ENCODE results near the gene MAPKAPK2.

MAPKAPK2 gene

DNA sequence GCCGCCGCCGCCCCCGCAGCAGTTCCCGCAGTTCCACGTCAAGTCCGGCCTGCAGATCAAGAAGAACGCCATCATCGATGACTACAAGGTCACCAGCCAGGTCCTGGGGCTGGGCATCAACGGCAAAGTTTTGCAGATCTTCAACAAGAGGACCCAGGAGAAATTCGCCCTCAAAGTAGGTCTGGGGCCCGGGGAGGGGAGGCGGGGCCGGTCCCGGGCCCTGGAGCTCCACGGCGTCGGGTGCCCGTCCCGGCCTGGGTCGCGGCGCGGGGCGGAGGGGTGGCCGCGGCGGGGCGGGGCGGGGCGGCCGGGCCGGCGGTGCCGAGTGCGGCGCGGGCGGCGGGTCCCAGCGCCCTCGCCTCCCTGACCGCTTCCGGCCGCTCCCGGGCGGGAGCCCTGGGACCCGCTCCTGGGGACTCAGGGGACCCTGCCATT is 646 bp downstream of the MAPKAPK2 start:
- no peak for DNase-seq

DNA sequence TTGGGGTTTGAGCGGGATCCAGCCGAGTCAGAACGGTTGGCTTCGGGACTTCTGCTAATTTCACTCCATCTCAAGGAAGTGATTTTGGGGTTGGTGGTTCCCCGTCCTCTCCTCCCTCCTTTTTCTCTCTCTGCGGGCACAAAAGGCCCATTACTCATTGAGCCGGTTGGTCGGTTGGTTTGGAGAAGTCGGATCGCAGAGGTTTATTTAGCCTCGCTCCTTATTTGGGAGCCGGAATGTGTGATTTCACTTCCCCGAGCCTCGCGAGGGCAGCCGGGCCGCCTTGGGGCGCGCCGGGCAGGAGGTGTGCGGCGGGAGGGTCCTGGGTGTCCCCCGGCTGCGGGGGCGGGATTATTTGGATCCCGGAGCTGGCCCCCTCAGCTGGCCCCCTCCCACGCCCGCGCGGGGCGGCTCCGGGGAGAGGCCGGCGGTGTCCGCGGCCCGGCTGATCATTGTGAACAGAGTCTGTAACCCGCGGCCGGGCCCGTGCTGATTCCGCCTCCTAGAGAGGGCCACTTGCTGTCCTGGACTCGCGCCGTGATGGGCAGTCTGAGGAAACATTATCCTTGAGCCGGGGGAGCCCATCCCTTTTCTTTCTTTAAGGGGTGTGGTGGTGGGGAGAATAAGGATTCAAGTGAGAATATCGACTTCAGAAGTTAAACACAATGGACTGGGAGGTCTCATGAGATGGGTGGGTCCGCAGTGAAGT is 1.2 kb downstream of the MAPKAPK2 start:
- DNase-seq, result peak; percentile 28

DNA sequence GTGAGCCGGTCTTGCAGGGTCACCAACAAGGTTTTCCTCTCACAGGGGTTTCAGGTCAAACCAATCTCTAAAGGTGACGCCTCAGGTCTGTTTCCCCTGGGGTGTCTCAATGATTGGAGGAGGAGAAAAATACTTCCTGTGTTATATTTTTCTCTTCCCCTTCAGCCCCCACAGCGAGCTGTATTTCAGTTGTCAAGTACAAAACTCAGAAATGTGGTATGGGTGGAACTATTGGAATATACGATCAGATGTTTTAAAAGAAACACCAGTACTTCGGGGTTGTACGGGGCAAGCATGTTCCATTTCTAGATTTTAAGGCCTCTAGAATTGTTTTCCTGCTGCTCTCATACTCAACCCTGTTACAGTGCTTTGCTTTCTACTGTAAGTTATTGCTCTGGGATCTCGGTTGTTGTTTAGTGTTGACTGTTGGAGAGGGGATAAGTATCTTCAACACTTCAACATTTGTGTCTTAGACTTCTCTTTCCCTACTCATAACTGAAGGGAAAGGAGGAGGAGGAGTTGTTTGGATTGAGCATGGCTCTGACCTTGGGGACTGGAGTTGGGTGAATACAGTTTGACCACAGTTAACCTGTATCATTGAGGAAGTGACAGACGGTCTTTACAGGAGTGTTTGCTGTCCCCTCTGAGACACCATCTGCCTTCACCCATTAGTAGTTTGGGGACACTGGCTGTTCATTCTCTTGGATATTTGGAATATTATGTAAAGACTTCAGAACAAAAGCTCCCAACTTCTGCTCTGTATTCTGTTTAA is 2.0 kb downstream of the MAPKAPK2 start:
- peak; percentile 45 for DNase-seq

DNA sequence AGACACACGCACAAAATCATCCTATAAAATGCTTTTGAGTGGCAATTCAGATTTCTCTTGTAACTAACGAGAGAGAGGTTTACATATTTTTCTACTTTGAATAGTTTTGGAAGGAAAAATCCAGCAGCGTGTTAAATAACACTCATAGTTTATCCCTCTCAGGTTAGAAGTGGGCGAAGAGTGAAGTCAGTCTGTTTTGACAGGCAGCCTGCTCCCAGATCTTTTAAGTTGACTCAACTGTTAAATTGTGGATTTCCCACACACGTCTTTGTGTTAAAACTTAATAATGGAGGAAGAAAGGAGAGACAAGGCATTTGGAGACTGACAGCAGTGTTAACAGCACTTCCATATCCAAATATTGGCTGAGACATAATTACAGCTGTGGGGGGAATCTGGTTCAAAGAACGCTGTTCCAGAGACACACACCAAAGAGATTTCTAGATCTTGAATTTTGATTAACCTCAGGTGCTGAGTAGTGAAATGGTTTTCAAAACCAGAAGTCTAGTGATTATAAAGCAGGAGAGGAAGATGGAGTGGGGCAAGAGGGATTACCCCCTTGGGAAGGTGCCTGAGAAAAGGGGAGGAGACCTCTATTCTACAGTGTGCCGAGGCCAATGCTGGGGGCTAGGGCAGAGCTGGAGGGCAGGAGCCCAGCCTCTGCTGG is 2.7 kb downstream of the MAPKAPK2 start:
- DNase-seq, result no peak

DNA sequence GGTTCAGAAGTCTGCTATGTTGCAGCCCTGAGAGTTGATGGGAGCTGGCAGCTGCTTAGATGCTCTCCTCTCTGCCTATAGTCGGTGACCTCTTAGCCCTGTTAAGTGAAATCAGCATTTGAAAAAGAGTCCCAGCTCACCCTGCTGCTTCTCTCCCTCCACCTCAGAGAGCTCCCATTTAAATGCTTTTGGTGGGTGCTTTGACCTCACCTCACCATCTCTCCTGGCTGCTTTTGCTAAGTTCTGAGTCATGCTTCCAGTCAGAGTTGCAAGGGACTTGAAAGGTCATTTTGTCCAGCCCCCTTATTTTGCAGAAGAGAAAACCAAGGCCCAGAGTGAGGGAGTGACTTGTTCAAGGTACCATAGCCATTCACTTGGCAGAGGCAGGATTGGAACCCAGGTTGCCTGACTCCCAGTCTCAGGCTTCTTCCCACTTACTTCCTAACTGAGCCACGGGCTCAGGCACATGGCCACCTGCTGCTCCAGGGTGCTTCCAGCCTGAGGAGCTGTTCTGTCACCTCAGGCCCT is 3.3 kb downstream of the MAPKAPK2 start:
- no peak for DNase-seq

DNA sequence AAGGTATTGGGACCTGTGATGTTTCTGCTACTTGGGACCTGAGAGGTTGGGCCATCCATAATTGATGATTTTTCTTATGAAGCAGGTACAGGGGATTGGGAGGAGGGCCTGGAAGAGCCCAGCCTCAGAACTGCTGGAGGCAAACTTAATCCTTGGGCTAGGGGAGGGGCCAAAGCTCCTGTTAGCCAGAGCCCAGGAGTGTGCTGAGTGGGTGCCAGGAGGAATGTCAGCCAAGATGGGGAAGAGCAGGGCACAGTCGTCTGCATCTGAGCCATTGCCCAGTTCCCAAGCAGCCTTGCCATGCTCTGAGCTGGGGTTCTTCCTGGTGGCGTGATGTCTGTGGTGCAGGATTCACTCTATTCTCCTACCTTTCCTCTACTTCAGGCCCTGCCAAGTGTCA is 5.8 kb downstream of the MAPKAPK2 start:
- DNase-seq, result no peak

DNA sequence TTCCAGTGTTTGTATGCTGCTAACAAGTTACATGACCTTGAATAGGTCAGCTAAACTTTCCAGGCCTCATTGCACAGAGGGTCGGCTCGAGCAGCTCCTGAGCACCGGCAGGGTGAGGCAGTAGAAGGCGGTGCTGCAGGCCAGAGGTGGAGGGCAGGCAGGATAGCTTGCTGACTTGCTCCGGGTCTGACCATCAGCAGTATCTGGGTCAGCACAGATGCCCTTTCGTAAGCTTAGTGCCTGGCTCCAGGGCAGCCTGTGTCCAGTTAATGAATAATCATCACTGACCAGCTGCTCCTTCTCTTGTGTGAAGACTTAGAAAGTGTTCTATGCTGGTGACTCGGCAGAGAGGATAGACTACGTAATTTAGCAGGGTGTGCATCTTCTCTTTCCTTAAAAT is 6.9 kb downstream of the MAPKAPK2 start:
- DNase-seq, result no peak

DNA sequence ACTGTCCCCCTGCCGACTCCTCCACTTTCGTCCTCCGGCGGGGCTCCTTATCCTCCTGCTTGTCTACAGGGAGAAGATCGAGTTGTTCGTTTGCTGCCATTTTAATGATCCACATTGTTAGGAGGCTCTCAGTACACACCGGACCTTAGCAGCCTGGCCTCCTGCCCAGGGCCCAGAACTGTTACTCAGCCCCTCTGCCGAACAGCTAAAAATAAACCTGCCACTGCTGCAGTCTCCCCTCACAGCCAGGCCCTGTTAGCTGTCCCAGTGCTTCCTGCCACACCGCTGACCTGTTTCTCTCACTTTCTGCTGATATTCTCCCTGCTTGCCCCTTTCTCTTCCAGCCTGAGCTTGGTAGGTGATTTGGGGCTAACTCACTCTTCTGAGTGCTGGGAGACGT is 8.3 kb downstream of the MAPKAPK2 start:
- no peak for DNase-seq

DNA sequence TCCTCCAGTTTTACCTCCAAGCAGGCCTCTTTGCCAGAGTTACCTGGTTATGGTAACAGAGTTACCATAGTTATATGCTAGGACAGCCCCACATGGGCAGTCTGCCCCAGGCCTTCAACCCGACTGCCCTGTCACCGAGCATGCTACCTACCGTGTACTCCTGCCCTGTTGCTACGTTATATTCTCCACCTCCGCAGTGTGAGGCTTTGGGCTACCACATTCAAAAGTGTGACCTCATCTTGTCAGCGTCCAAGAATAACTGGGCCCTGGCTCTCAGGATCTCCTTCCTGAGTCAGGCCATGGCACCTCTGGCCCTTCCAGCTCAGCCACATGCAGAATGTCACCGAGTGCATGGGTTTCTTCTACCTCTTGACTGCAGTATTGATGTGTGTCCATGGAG is 8.9 kb downstream of the MAPKAPK2 start:
- DNase-seq, result no peak

DNA sequence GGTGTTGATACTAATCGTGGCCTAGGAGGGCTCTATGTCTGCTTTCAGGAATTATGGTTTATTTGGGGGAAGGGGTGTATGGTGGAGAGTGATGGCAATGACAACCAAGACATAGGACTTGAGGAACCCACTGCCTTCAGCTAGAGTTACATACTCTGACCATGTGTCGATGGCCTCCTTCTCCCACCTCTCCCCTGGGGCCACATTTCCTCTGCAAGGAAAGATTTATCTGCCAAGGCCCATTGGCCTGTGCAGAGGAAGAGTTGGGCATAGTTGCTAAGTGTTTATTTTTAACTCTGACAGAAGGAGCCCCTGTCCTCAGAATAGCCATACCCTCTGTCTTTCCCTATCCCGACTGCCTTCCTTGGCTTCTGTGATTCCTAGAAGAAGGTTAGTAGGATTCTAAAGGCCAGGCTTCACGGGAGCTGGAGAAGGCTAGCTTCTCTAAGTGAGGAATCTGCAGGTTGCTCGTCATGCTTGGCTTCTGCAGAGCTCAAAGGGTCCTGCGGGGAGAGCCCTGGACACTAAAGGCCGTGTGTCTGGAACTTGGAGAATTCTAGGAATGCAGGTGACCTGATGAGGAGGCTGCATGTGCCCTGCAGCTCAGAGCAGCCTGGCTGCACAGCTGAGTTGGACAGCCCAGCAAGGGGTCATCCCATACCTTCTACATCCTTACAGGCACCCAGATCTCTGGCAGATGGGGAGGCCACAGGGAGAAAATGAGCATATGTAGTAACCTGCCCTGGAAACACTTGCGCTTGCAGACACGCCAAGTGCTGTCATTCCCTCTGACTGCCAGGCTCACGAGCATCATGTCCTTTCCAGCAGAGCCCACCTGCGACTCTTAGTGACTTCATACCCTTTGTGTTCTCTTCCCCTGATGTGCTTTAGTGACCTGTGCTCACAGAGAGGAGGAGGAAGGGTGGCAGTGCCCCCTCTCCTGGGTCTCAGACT is 9.7 kb downstream of the MAPKAPK2 start:
- DNase-seq, result no peak

DNA sequence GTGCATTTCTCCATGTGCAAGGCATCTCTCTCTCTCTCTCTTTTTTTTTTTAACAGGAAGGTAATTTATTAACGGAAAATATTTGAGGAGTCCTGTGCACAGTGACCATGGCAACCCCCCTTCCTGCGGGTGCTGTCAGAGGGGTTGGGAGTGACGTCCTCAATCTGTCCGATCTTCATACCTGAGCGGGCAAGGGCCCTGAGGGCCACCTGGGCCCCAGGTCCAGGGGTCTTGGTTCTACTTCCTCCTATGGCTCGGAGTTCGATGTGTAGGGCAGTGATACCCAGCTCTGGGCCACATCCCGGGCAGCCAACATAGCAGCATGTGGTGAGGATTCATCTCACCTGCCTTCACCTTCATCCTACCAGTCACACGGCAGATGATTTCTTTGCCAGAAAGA is 11.0 kb downstream of the MAPKAPK2 start:
- DNase-seq, result no peak

DNA sequence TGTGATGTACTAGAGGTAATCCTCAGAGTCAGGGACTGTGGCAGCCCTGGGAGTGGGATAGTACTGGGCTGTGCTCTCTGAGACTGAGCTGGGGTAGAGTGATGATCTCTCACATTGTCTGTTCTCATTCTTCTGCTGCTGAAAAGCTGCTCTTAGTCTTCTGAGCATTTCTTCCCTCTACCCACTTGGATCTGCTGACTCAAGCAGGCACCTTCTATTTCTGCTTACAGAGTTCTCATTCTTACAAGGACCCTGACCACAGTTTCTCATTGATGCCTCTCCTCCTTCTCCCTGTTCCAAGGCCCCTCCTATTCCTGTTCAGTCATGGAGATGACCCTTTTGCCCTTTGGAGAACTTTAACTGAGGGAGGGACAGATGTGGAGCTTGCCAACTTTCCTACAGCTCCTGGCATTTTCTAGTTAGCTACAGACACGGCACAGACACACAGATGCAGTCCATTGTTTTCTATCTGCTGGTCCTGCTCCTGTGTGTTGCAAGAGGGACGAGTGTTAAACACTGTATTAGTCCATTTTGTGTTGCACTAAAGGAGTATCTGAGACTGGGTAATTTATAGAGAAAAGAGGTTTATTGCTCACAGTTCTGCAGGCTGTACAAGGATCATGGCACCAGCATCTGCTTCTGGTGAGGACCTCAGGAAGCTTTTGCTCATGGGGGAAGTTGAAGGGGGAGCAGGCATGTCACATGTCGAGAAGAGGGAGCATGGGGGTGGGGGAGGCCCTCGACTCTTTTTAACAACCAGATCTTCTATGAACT is 12.3 kb downstream of the MAPKAPK2 start:
- DNase-seq, result no peak

DNA sequence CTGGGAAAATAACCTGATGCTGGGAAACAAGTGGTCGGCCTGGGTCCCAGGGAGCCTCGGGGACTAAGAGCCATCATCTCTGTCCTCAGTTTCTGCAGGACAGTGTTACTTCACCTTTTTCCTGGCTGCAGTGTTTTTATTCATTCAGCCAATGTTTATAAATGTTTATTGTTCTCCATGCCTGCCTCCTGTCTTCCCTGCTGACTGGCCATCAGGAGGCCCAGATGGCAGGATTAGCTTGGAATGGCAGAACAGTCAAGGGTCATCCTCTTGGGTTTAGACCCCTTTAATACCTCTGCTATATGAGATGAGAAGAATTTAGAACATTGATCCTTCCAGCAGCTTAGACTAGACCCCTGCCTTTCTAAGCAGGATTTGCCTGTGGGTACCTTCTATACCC is 13.3 kb downstream of the MAPKAPK2 start:
- no peak for DNase-seq

DNA sequence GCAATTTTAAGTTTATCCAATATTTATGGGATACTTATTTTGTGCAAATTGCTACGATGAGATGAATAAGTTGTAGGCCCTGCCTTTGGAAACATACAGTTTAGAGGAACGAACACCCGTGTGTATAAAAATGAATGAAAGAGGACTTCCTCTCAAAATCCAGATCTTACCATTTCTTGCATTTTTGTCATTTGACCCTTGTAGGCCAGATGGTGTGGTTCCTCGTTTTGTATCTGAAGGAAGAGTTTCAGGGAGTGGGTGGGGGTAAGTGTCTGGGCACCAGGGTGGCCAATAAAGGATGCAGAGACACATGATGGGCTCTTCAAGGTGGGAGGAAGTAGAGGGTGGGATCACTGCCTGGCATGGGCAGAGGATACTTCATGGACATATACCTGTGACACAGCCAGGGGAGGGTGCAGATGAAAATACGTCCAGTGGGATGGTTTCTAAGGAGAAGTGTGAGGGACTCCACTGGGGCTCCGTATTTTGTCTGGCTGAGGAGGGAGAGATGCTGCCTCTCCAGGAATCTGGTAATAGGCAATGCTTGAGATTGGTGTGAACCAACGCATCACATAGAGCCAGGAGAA is 14.4 kb downstream of the MAPKAPK2 start:
- no peak for DNase-seq

DNA sequence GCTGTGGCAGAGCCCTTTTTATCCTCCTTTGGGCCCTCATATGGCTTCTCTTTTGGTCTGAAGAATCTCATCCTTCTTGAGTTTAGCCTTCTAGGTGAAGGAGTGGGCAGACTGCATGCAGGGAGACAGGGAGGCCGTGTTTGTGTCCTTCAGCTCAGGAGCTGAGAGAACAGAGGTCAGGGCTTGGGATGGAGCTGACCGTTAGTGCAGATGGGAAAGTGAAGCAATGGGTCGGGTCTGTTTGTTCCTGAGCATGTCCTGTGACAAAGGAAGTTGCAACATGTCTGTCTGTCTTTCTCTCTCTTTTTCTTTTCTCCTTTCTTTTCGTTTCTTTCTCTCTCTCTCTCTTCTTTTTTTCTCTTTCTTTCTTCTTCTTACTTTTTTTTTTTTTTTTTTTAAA is 14.9 kb downstream of the MAPKAPK2 start:
- no peak for DNase-seq

DNA sequence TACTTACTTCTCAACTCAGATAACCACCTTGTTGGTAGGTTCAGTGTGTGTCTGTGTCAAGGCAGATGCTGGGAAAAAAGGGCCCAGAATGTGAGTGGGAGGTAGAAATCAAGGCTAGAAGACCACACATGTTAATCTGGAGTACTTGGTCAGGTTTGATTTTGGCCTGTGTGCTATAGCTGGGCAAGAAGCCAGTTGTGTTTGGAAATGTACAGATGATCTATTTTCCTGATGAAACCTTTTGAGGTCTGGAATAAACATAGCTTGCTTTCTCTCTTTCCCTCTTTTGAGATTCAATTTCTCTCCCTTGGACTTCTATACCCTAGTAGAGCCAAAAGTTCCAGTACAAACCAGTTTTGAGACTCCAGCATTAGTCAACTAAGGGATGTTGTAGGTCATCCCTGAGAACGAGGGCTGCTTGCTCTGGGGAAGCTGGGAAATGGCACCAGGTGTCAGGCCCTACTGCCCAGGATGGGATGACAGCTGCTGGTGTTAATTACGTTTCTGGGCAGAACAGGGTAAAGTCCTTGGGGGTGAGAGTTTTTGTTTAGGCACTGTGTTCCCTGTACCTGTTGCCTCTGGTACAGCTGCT is 15.8 kb downstream of the MAPKAPK2 start:
- peak; percentile 91 for DNase-seq

DNA sequence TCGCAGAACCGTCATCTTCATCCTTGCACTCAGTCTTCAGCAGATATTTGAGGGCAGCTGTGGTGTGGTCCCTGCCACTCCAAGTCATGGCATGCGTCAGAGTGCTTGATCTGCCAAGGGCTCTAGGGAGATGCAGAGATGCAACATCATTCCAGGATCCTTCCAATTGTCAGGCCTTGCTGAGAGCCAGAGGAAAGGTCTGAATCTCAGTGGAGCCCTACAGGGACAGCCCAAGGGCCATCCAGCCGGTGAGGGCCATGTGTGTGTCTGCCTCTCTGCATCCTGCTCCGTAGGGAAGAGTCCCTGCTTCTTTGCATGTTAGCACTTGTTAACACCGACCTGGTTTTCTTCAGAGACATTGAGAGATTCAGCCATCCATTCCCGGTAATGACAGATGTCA is 17.6 kb downstream of the MAPKAPK2 start:
- peak; percentile 29 for DNase-seq

DNA sequence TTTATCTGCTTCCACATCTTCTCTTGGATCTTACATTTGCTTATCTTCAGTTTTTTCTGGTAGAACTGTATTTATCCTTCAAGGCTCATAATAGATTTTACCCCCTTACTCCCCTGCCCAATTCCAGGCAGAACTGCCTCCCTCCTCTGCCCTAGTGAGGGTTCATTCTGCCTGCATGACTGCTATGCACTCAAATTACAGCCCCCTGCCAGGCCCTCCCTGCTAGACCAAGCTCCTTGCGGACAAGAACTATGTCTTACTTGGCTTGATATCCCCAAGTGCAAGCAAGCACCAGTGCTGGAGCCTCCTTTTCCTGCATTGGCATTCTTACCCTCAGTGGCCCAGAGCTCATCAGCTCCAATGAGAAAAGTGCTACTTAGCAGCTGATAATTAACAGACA is 18.1 kb downstream of the MAPKAPK2 start:
- peak; percentile 29 for DNase-seq

DNA sequence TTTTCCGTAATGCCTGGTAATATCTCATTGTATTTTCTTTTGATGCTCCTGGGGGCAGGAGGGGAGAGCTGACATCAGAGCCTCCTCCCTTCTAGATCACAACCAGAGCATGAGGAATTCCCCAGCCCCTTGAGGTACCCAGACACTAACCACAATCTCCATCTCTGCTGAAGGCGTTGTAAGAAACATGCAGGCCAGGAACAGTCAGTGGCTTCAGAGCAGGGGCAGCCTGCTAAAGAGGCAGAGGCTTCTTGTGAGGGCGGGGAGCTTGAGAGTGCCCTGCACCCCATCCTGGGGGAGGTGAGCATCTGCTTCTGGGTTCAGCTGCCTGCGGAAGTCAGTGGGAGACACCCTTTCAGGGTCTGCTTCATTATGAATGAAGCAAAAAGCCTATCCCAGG is 19.0 kb downstream of the MAPKAPK2 start:
- DNase-seq, result no peak

DNA sequence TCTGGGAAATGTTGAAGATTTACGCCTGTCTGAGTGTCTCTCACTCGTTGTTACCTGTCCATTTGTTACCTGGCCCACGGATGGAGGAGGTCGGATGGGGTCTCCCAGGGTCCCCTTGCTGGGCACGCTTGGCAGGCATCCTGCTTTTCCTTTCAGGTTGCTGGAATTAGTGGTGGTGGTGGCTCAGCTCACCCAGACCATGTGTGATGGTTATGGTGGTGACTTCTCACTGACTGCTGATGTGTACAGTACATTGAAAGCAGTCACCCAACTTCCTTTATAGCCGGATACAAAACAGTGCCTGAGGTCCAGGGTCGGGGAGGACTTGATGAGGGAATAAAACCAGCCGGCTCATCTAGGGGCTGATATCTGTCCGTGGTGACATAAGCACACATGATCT is 19.5 kb downstream of the MAPKAPK2 start:
- no peak for DNase-seq

DNA sequence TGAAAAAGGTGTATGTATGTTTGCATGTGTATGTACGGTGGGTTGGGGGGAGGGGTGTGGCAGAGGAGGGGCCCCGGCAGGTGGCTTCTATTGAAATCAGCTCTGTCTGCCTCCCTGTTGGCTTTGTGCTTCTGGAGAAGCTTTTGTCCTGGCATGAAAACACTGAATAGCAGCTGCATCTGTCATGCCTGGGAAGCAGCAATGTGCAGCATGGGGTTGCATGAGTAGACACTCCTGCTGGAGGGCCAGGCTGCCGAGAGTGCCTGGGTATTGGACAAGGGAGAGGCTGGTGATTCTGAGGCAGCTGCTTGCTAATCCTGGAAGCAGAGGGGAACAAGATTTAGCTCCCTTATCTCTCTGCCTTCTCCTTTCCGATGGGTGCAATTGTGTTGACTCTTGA is 20.5 kb downstream of the MAPKAPK2 start:
- peak; percentile 91 for DNase-seq

Data from NCI-H2171 treated with DMSO at 0.1 percent for 48 hours (cell line).